OCI-LY7 (cell line): ENCODE data around the gene CA12. TPM values are rescaled to one million over a fixed set of nuclear protein-coding genes. Genes with fewer than 3 reads are reported as not detected.

Experiments used
- BruUV-seq: library from RNA; stranded (reverse); fragments of 400-500 nt; replicated peaks from 2 replicates; lab custom pipeline; 2021; lab: Mats Ljungman, UMichigan
- CTCF ChIA-PET: fragments of 300-600 bp; sonication (Branson Sonifier 250); formaldehyde crosslinking; loops from one replicate; lab custom pipeline; 2022; ENCODE audit warnings: antibody characterized with exemption; ENCODE audit not compliant: unreplicated experiment; lab: Charles Lee
- POLR2A ChIA-PET: fragments of 300-600 bp; sonication (Branson Sonifier 250); formaldehyde crosslinking; loops from one replicate; lab custom pipeline; 2022; ENCODE audit warnings: antibody characterized with exemption; lab: Charles Lee
- DNase-seq: peaks from one replicate; pipeline ENCODE4 v3.0.0-alpha.2; 2015; ENCODE audit warnings: low spot score
- H2AFZ ChIP-seq: fragments of 200-600 bp; sonication (generic), shearing (Covaris generic); 2 replicates; pipeline ENCODE4 v1.6.1; 2014; ENCODE audit warnings: mild to moderate bottlenecking, antibody characterized with exemption, low read length, moderate library complexity
- H3K27ac ChIP-seq: fragments of 200-600 bp; sonication (generic); 2 replicates; pipeline ENCODE4 v1.5.1; 2014; ENCODE audit warnings: mixed run types, low read depth, mild to moderate bottlenecking, moderate library complexity, low read length, inconsistent platforms; ENCODE audit not compliant: poor library complexity, severe bottlenecking
- H3K36me3 ChIP-seq: fragments of 200-600 bp; sonication (generic); 2 replicates; pipeline ENCODE4 v1.6.1; 2014; ENCODE audit warnings: mild to moderate bottlenecking, antibody characterized with exemption, low read length, moderate library complexity, mixed read lengths; ENCODE audit not compliant: insufficient read depth
- H3K4me1 ChIP-seq: fragments of 200-600 bp; sonication (generic); 2 replicates; pipeline ENCODE4 v1.5.1; 2014; ENCODE audit warnings: mild to moderate bottlenecking, low read length; ENCODE audit not compliant: insufficient read depth, poor library complexity, severe bottlenecking
- H3K4me2 ChIP-seq: fragments of 200-600 bp; sonication (generic); 2 replicates; pipeline ENCODE4 v1.6.1; 2014; ENCODE audit warnings: mild to moderate bottlenecking, low read length
- H3K4me3 ChIP-seq: fragments of 200-600 bp; sonication (generic); 2 replicates; pipeline ENCODE4 v1.5.1; 2014; ENCODE audit warnings: mild to moderate bottlenecking, low read depth, low read length; ENCODE audit not compliant: poor library complexity, severe bottlenecking
- H3K79me2 ChIP-seq: fragments of 200-600 bp; sonication (generic); 2 replicates; pipeline ENCODE4 v1.6.1; 2016; ENCODE audit warnings: low read depth, mild to moderate bottlenecking, low read length, moderate library complexity, mixed read lengths; ENCODE audit not compliant: insufficient read depth
- H3K9me2 ChIP-seq: fragments of 200-600 bp; sonication (generic); 2 replicates; pipeline ENCODE4 v1.6.1; 2016; ENCODE audit warnings: mild to moderate bottlenecking, low read length, mixed read lengths; ENCODE audit not compliant: insufficient read depth
- H3K9me3 ChIP-seq: fragments of 200-600 bp; sonication (generic); 2 replicates; pipeline ENCODE4 v1.6.1; 2014; ENCODE audit warnings: mild to moderate bottlenecking, mixed run types, low read length, mixed read lengths
- H4K20me1 ChIP-seq: fragments of 200-600 bp; sonication (generic); 2 replicates; pipeline ENCODE4 v1.6.1; 2014; ENCODE audit warnings: mild to moderate bottlenecking, antibody characterized with exemption, low read length, moderate library complexity, mixed read lengths; ENCODE audit not compliant: insufficient read depth
- CTCF ChIP-seq: fragments of 200-600 bp; sonication (generic); conservative IDR thresholded peaks from 2 replicates; pipeline ENCODE4 v1.5.1; 2014; ENCODE audit warnings: mild to moderate bottlenecking, antibody characterized with exemption, low read length, moderate library complexity, mixed read lengths
- EZH2phosphoT487 ChIP-seq: fragments of 200-600 bp; sonication (generic); IDR thresholded peaks from 2 replicates; pipeline ENCODE4 v1.6.1; 2018; ENCODE audit warnings: low read depth, borderline replicate concordance, mild to moderate bottlenecking, mixed run types, antibody characterized with exemption, low read length, moderate library complexity, mixed read lengths
- intact Hi-C: fragments of 100-400 bp; cut with micrococcal nuclease; formaldehyde crosslinking; loops from one replicate; pipeline ENCODE4 v1.10.0; 2022; ENCODE audit not compliant: unreplicated experiment
- total RNA-seq, 2 experiments: library from RNA; depleted of rRNA in 1 of 2; stranded (reverse); fragments of >200 nt in 1 of 2; shearing (Covaris generic) in 1 of 2; gene quantifications; 2 replicates each; pipeline ENCODE4 v1.2.3, GENCODE V29; 2014 to 2022

The CA12 gene
- total RNA-seq, 2 experiments from 2014 or later: not detected

- BruUV-seq: no TSS peak
- H4K20me1 ChIP-seq: no peaks in the 10 kb centered on the region
- intact Hi-C loops: no loop called here
- H3K27ac ChIP-seq: no peak overlapping the region
- no peaks in the 10 kb centered on the region for H3K79me2 ChIP-seq
- no peaks in the 10 kb centered on the region for H3K4me1 ChIP-seq
- H3K4me2 ChIP-seq: no peak overlapping the region
- DNase-seq: no peak
- H2AFZ ChIP-seq: no peak overlapping the region
- no peaks in the 10 kb centered on the region for H3K9me3 ChIP-seq
- CTCF ChIA-PET: no interaction called here
- no peaks in the 10 kb centered on the region for H3K36me3 ChIP-seq
- no peak overlapping the region for H3K4me3 ChIP-seq
- POLR2A ChIA-PET: interaction anchor here (0.9 kb wide), 1 partner anchor 37 kb away, joined by 3 read pairs; no protein-coding TSS in a partner anchor
- H3K9me2 ChIP-seq: no peaks in the 10 kb centered on the region
- TF ChIP-seq EZH2phosphoT487 (no peak), CTCF (no peak)
Observed at GRCh38 chr15:63367390-63367789, 14.3 kb downstream of the CA12 start.

DNA sequence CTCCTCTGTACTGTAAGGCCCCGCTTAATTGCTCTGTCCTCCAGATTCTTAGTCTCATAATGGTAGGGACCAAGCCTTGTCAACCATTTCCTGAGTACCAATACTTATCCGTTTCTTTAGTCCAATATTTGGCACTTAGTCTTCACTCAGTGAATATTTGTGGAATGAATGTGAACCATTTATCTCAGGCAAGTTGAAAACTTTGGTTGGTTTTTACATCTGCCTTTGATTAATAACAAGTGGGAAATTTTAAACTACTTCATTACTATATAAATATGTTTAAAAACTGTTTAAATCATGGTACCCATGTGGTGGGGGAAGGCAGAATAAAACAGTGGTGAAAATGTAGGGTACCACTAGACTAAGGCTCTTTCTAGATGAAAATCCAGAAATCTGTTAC is 15.2 kb downstream of the CA12 start:
- CTCF ChIA-PET: no interaction called here
- POLR2A ChIA-PET: no interaction called here
- intact Hi-C loops: no loop called here
- H3K9me3 ChIP-seq: no peaks in the 10 kb centered on the region
- no peak for TF ChIP-seq CTCF
- TF ChIP-seq EZH2phosphoT487: no peak
- no TSS peak for BruUV-seq
- no peaks in the 10 kb centered on the region for H3K9me2 ChIP-seq
- H3K27ac ChIP-seq: no peak overlapping the region
- no peak overlapping the region for H2AFZ ChIP-seq
- H3K36me3 ChIP-seq: no peaks in the 10 kb centered on the region
- DNase-seq: no peak
- no peak overlapping the region for H3K4me3 ChIP-seq
- no peak overlapping the region for H3K4me2 ChIP-seq
- no peaks in the 10 kb centered on the region for H4K20me1 ChIP-seq
- no peaks in the 10 kb centered on the region for H3K4me1 ChIP-seq
- H3K79me2 ChIP-seq: no peaks in the 10 kb centered on the region

DNA sequence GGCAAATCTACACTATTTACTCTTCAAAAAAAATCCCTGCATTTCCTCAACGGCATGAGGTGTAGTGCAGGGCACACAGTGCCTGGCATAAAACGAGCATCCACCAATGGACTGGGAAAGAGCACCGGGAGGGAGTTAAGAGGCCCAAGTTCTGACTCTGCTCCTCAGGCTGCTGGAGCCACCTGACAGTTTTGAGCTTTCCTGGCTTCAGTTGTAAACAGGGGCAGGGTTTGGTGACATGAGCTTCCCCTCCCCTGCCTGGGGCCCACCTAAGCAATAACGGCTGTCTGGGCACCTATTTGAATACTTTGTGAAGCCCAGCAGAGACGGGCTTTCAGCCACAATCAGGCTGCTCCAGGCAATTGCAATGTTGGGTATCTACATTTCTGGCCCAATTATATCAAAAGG is 16.4 kb downstream of the CA12 start:
- no peak overlapping the region for H3K4me3 ChIP-seq
- CTCF ChIA-PET: no interaction called here
- no peaks in the 10 kb centered on the region for H3K36me3 ChIP-seq
- H3K9me2 ChIP-seq: no peaks in the 10 kb centered on the region
- H2AFZ ChIP-seq: no peak overlapping the region
- no peak overlapping the region for H3K27ac ChIP-seq
- no peaks in the 10 kb centered on the region for H3K4me1 ChIP-seq
- H3K4me2 ChIP-seq: no peak overlapping the region
- DNase-seq: no peak
- intact Hi-C loops: no loop called here
- H3K79me2 ChIP-seq: no peaks in the 10 kb centered on the region
- BruUV-seq: no TSS peak
- no peak for TF ChIP-seq CTCF
- TF ChIP-seq EZH2phosphoT487: no peak
- POLR2A ChIA-PET: interaction anchor here (0.7 kb wide), 1 partner anchor 21 kb away, joined by 3 read pairs; no protein-coding TSS in a partner anchor
- H4K20me1 ChIP-seq: no peaks in the 10 kb centered on the region
- no peaks in the 10 kb centered on the region for H3K9me3 ChIP-seq
